H9 (cell line): ENCODE measurements around the gene FRG2C. TPM values are rescaled to one million over a fixed set of nuclear protein-coding genes. Genes with fewer than 3 reads are reported as not detected.
"Not testable (repeated sequence)": the region's sequence is repeated elsewhere in the genome, so short reads cannot be mapped to it uniquely, and the experiment has no call there.

Experiments used
- DNase-seq: peaks from one replicate; pipeline ENCODE4 v3.0.0-alpha.2; 2017
- H2AFZ ChIP-seq: one replicate; pipeline ENCODE4 v1.6.1; 2013; ENCODE audit warnings: mild to moderate bottlenecking, low read length, control low read depth, moderate library complexity
- H2AK5ac ChIP-seq: 2 replicates; pipeline ENCODE4 v1.6.1; 2013; ENCODE audit warnings: low read length, control low read depth, mixed read lengths; ENCODE audit not compliant: insufficient read length
- H2BK120ac ChIP-seq: one replicate; pipeline ENCODE4 v1.6.1; 2013; ENCODE audit warnings: low read depth, mild to moderate bottlenecking, low read length, control low read depth, inconsistent platforms; ENCODE audit not compliant: poor library complexity, severe bottlenecking
- H2BK12ac ChIP-seq: 2 replicates; pipeline ENCODE4 v1.6.1; 2013; ENCODE audit warnings: low read length, control low read depth, mixed read lengths, low read depth; ENCODE audit not compliant: insufficient read length
- H2BK15ac ChIP-seq: 2 replicates; pipeline ENCODE4 v1.6.1; 2013; ENCODE audit warnings: low read depth, low read length, control low read depth
- H2BK20ac ChIP-seq: one replicate; pipeline ENCODE4 v1.6.1; 2013; ENCODE audit warnings: low read depth, mild to moderate bottlenecking, low read length, control low read depth, inconsistent platforms; ENCODE audit not compliant: poor library complexity, severe bottlenecking
- H2BK5ac ChIP-seq: 2 replicates; pipeline ENCODE4 v1.6.1; 2013; ENCODE audit warnings: low read length, control low read depth, mixed read lengths; ENCODE audit not compliant: insufficient read length
- H3K14ac ChIP-seq: 2 replicates; pipeline ENCODE4 v1.6.1; 2013; ENCODE audit warnings: low read length, control low read depth; ENCODE audit not compliant: insufficient read depth
- H3K18ac ChIP-seq: 2 replicates; pipeline ENCODE4 v1.6.1; 2013; ENCODE audit warnings: low read depth, mild to moderate bottlenecking, mixed read lengths, low read length, control low read depth; ENCODE audit not compliant: insufficient read length
- H3K23ac ChIP-seq: 2 replicates; pipeline ENCODE4 v1.6.1; 2013; ENCODE audit warnings: low read length, control low read depth, mixed read lengths, low read depth; ENCODE audit not compliant: insufficient read length
- H3K23me2 ChIP-seq: 2 replicates; pipeline ENCODE4 v1.6.1; 2013; ENCODE audit warnings: low read depth, mild to moderate bottlenecking, mixed read lengths, low read length, control low read depth; ENCODE audit not compliant: insufficient read length, poor library complexity, severe bottlenecking
- H3K27ac ChIP-seq: 2 replicates; pipeline ENCODE4 v1.5.1; 2013; ENCODE audit warnings: low read length, control low read depth, mixed read lengths, low read depth; ENCODE audit not compliant: insufficient read length
- H3K27me3 ChIP-seq: 2 replicates; pipeline ENCODE4 v1.6.1; 2013; ENCODE audit warnings: low read length, control low read depth, inconsistent platforms; ENCODE audit not compliant: insufficient read depth
- H3K4ac ChIP-seq: 2 replicates; pipeline ENCODE4 v1.6.1; 2013; ENCODE audit warnings: low read depth, mild to moderate bottlenecking, control low read depth, inconsistent platforms, low read length, moderate library complexity
- H3K4me1 ChIP-seq: 2 replicates; pipeline ENCODE4 v1.6.1; 2013; ENCODE audit warnings: low read length, control low read depth, inconsistent platforms; ENCODE audit not compliant: insufficient read depth
- H3K4me2 ChIP-seq: 2 replicates; pipeline ENCODE4 v1.6.1; 2013; ENCODE audit warnings: low read length, control low read depth, mixed read lengths; ENCODE audit not compliant: insufficient read length, insufficient read depth
- H3K56ac ChIP-seq: 2 replicates; pipeline ENCODE4 v1.6.1; 2013; ENCODE audit warnings: low read depth, mild to moderate bottlenecking, mixed read lengths, low read length, control low read depth; ENCODE audit not compliant: insufficient read length
- H3K79me1 ChIP-seq: 2 replicates; pipeline ENCODE4 v1.6.1; 2013; ENCODE audit warnings: low read depth, mild to moderate bottlenecking, moderate library complexity, low read length, control low read depth, inconsistent platforms; ENCODE audit not compliant: insufficient read depth, poor library complexity, severe bottlenecking
- H3K79me2 ChIP-seq: 2 replicates; pipeline ENCODE4 v1.6.1; 2013; ENCODE audit warnings: low read length, control low read depth, inconsistent platforms; ENCODE audit not compliant: insufficient read depth
- H3K9ac ChIP-seq: 2 replicates; pipeline ENCODE4 v1.6.1; 2013; ENCODE audit warnings: low read length, control low read depth, mixed read lengths; ENCODE audit not compliant: insufficient read length; ENCODE audit errors: extremely low read depth
- H3K9me3 ChIP-seq: one replicate; pipeline ENCODE4 v1.6.1; 2013; ENCODE audit warnings: low read depth, low read length, inconsistent platforms; ENCODE audit not compliant: control insufficient read depth
- H3T11ph ChIP-seq: one replicate; pipeline ENCODE4 v1.6.1; 2013; ENCODE audit warnings: mild to moderate bottlenecking, low read length, control low read depth, inconsistent platforms
- H4K20me1 ChIP-seq: one replicate; pipeline ENCODE4 v1.6.1; 2013; ENCODE audit not compliant: control insufficient read depth, insufficient read length, insufficient read depth
- H4K5ac ChIP-seq: 2 replicates; pipeline ENCODE4 v1.6.1; 2013; ENCODE audit warnings: low read depth, mild to moderate bottlenecking, mixed read lengths, low read length, control low read depth; ENCODE audit not compliant: insufficient read length
- H4K8ac ChIP-seq: replicated peaks from 2 replicates; pipeline ENCODE4 v1.6.1; 2013; ENCODE audit warnings: low read length, control low read depth, mixed read lengths, low read depth; ENCODE audit not compliant: insufficient read length
- H4K91ac ChIP-seq: 2 replicates; pipeline ENCODE4 v1.6.1; 2013; ENCODE audit warnings: low read depth, mild to moderate bottlenecking, moderate library complexity, mixed read lengths, low read length, control low read depth; ENCODE audit not compliant: insufficient read length
- H3K27ac Mint-ChIP-seq, 3 experiments: 2 replicates in 2 of 3; 3 replicates in 1 of 3; pipeline ENCODE4 v1.8.0; 2020 to 2021; ENCODE audit warnings: mixed read lengths in 3 of 3, mild to moderate bottlenecking in 1 of 3, moderate library complexity in 1 of 3
- H3K27me3 Mint-ChIP-seq: 2 replicates; pipeline ENCODE4 v1.8.0; 2021; ENCODE audit warnings: low read depth, mild to moderate bottlenecking, moderate library complexity, mixed read lengths
- H3K36me3 Mint-ChIP-seq, 3 experiments: 2 replicates in 2 of 3; 3 replicates in 1 of 3; pipeline ENCODE4 v1.8.0; 2020 to 2021; ENCODE audit warnings: low read depth in 3 of 3, mixed read lengths in 3 of 3; ENCODE audit not compliant: insufficient read depth in 1 of 3
- H3K4me1 Mint-ChIP-seq, 2 experiments: 2 replicates each; pipeline ENCODE4 v1.8.0; 2020; ENCODE audit warnings: mixed read lengths in 2 of 2
- H3K4me3 Mint-ChIP-seq, 2 experiments: 2 replicates in 1 of 2; 3 replicates in 1 of 2; pipeline ENCODE4 v1.8.0; 2020 to 2021; ENCODE audit warnings: mild to moderate bottlenecking in 2 of 2, mixed read lengths in 2 of 2, moderate library complexity in 1 of 2
- H3K9me3 Mint-ChIP-seq, 2 experiments: 2 replicates in 1 of 2; 3 replicates in 1 of 2; pipeline ENCODE4 v1.8.0; 2020; ENCODE audit warnings: mild to moderate bottlenecking in 2 of 2, mixed read lengths in 2 of 2, moderate library complexity in 1 of 2
- WGBS: extraction: QIAGEN DNeasy Blood & Tissue Kit; methylation state at CpG from one replicate; pipeline ENCODE4 v1.1.7; 2013; ENCODE audit warnings: missing lambda C conversion rate, low lambda C conversion rate, mixed read lengths; ENCODE audit not compliant: insufficient read length; ENCODE audit errors: extremely low coverage; 5-methylcytosine and 5-hydroxymethylcytosine counted together
- total RNA-seq: library from RNA; stranded (reverse); gene quantifications from 2 replicates; pipeline ENCODE4 v1.2.1, GENCODE V29; 2021
- TF ChIP-seq, protein P1 (sequence below): fragments of 200-600 bp; sonication (generic); conservative IDR thresholded peaks from 3 replicates; pipeline ENCODE4 v1.8.0; 2021; ENCODE audit warnings: antibody characterized with exemption, mild to moderate bottlenecking

Gene FRG2C
- total RNA-seq, 1 experiment from 2014 or later: not detected

- not testable (repeated sequence) for H3K36me3 Mint-ChIP-seq, H4K20me1 ChIP-seq, H3K27me3 ChIP-seq, H3K4me1 ChIP-seq, H3K14ac ChIP-seq, H4K91ac ChIP-seq, H3T11ph ChIP-seq, H4K8ac ChIP-seq, H3K79me1 ChIP-seq, H2BK120ac ChIP-seq, H3K9me3 Mint-ChIP-seq, H3K9ac ChIP-seq, H3K9me3 ChIP-seq, H2BK5ac ChIP-seq, H2AK5ac ChIP-seq, H3K23me2 ChIP-seq, H4K5ac ChIP-seq, H2BK20ac ChIP-seq, H2AFZ ChIP-seq, H3K18ac ChIP-seq, H3K27ac Mint-ChIP-seq, H2BK15ac ChIP-seq, H3K4me1 Mint-ChIP-seq, H3K4ac ChIP-seq, H3K79me2 ChIP-seq, H3K23ac ChIP-seq, H2BK12ac ChIP-seq, H3K4me3 Mint-ChIP-seq, H3K27ac ChIP-seq, H3K4me2 ChIP-seq, H3K56ac ChIP-seq
- TF ChIP-seq, protein P1, sequence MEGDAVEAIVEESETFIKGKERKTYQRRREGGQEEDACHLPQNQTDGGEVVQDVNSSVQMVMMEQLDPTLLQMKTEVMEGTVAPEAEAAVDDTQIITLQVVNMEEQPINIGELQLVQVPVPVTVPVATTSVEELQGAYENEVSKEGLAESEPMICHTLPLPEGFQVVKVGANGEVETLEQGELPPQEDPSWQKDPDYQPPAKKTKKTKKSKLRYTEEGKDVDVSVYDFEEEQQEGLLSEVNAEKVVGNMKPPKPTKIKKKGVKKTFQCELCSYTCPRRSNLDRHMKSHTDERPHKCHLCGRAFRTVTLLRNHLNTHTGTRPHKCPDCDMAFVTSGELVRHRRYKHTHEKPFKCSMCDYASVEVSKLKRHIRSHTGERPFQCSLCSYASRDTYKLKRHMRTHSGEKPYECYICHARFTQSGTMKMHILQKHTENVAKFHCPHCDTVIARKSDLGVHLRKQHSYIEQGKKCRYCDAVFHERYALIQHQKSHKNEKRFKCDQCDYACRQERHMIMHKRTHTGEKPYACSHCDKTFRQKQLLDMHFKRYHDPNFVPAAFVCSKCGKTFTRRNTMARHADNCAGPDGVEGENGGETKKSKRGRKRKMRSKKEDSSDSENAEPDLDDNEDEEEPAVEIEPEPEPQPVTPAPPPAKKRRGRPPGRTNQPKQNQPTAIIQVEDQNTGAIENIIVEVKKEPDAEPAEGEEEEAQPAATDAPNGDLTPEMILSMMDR: peak; percentile 26; the same call in 2 of the 3 replicates
- WGBS: no CpG with 5 or more reads among the region's 10 CpGs
- H3K27me3 Mint-ChIP-seq: peaks cover 38% of the 10 kb centered on the region
- peak; percentile 41 for DNase-seq
These were observed 42.4 kb upstream of the FRG2C start for GRCh38 chr3:75621772-75622171.

DNA sequence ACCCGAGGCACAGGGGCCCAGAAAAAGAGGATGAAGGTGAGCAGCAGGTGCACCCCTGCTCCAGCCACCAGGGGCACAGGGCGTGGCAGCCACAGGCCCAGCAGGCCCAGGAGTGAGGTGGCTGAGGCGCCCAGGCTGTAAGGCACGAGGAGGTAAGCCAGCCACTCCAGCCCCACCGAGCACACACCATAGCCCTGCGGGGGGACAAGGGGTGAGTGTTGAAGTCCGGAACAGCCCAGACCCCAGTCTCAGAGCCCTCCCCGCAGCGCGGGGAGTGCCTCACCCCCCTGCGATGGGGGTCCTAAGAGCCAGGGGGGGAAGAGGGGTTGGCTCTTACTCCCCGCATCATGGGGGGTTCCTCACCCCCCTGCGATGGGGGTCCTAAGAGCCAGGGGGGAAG lies 40.5 kb upstream of the FRG2C start:
- not testable (repeated sequence) for H3K9ac ChIP-seq, H2BK120ac ChIP-seq, H3K9me3 Mint-ChIP-seq, DNase-seq, H3K27ac ChIP-seq, H3K79me1 ChIP-seq, H3K4me3 Mint-ChIP-seq, H2BK12ac ChIP-seq, H2AK5ac ChIP-seq, H3T11ph ChIP-seq, H2AFZ ChIP-seq, H3K4ac ChIP-seq, H3K18ac ChIP-seq, H3K23me2 ChIP-seq, H3K4me1 Mint-ChIP-seq, H3K4me1 ChIP-seq, H4K5ac ChIP-seq, H2BK5ac ChIP-seq, H3K14ac ChIP-seq, H3K36me3 Mint-ChIP-seq, H4K20me1 ChIP-seq, H3K27ac Mint-ChIP-seq, H3K4me2 ChIP-seq, H3K56ac ChIP-seq, H3K9me3 ChIP-seq, H2BK15ac ChIP-seq, H3K27me3 ChIP-seq, H4K8ac ChIP-seq, H3K23ac ChIP-seq, H4K91ac ChIP-seq, H3K79me2 ChIP-seq, H2BK20ac ChIP-seq
- no CpG with 5 or more reads among the region's 13 CpGs for WGBS
- H3K27me3 Mint-ChIP-seq: peaks cover 24% of the 10 kb centered on the region
